EH (cell line): ENCODE data around the gene COL5A1.

Source experiments
- DNase-seq: peaks from one replicate; pipeline ENCODE4 v3.0.0-alpha.2; 2015; ENCODE audit warnings: low read depth

Gene COL5A1

DNA sequence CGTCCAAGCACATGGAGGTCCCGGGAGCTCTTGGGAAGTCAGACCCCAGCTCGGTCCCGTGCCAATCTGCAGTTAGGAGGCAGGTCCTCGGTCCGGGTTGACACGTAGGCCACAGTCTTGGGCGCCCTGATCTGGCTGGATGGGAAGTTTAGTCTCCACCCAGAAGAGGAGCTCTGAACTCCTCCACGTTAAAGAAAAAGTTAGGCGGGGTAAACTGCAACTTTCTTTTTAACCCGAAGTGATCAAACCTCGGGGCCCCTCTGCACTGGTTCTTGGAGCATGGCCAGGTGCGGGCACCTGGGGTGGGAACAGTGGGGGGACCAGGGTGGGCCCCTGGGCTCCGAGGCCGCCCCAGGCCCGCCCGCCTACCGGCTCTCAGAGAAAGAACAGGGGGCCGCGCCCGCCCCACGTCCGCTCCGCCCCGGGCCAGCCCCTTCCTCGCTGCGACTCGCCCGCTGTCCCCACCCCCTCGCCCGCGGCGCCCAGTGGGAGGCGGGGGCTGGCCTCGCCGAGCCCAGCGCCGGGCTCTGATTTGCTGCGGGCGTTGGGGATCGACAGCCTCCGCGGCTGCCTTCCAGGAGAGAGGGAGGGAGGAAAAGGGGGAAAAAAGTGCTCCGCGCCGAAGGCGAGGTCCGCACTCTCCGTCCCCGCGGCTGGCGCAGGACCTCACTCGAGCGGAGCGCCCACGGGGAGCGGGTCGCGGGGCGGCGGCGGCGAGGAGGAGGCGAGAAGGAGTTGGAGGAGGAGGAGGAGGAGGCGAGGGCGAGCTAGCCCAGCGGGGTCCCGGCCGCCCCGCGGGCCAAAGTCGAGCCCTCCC is at the start of gene COL5A1:
TSS of gene COL5A1 (plus strand) at position 631 of the 817 bp plus-strand sequence. CDS start 385 bp downstream, outside the sequence.
- DNase-seq: peak; percentile 96

DNA sequence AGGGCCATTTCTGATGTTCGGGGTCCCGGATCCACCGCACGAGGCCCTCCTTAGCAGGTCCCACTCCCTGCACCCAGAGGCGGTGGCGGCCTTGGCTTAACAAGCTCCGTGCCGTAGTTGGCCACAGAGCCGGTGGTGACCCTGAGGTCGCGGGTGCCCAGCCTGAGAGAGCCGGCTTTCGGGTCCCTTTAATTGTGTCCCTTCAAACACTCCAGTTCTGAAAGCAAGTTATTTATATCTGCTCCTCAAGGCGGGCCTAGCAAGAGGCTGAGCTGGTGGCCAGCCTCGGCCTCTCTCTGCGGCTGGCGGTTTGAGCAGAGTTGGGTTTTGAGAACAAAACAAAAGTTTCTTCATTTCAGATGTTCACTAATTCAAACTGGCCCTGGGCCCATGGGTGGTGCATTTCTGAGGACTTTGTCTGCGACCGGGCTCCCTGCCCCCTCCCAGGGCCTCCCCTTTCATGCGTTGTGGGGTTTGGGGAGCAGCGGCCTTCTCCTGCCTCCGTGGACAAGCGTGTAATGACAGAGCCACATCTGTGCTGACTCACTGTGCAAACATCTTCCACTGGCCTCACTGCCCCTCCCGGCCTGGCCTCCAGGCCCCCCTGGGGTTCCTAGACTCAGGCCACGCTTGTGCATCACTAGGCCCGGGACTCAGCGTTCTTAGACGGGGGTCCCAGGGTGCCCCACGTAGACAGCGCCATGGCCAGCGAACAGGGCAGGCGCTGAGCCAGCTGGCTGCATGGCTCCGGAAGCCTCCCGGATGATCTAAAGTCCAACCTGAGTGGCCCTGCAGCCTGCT is 49.4 kb upstream of the COL5A1 start:
- DNase-seq: peak; percentile 95

DNA sequence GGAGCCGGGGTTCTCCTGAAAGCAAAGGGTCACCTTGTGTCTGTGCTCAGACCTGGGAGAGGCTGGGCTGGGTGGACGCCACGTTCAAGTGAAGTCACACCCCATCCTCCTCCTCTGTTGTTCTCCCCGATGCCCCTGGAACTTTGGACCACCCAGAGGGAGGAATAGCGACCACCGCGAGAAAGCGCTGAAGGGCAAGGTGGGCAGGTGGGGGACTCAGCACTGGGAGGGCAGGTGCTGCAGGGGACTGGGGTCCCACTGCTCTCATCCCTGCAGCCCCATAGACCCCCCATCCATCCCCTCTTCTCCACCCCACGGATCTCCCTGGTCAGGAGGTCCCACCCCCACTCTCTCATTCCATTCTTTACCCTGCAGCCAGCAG is 48.8 kb upstream of the COL5A1 start:
- no peak for DNase-seq

- DNase-seq: no peak
Measured at GRCh38 chr9:134593286-134594077, 48.1 kb upstream of the COL5A1 start.

- DNase-seq: no peak
Measured at GRCh38 chr9:134594078-134594941, 47.3 kb upstream of the COL5A1 start.

GRCh38 chr9:134595014-134595413 is 46.6 kb upstream of the COL5A1 start:
- DNase-seq: no peak

- peak; percentile 21 for DNase-seq
Measured at GRCh38 chr9:134597041-134597913, 44.3 kb upstream of the COL5A1 start.

DNA sequence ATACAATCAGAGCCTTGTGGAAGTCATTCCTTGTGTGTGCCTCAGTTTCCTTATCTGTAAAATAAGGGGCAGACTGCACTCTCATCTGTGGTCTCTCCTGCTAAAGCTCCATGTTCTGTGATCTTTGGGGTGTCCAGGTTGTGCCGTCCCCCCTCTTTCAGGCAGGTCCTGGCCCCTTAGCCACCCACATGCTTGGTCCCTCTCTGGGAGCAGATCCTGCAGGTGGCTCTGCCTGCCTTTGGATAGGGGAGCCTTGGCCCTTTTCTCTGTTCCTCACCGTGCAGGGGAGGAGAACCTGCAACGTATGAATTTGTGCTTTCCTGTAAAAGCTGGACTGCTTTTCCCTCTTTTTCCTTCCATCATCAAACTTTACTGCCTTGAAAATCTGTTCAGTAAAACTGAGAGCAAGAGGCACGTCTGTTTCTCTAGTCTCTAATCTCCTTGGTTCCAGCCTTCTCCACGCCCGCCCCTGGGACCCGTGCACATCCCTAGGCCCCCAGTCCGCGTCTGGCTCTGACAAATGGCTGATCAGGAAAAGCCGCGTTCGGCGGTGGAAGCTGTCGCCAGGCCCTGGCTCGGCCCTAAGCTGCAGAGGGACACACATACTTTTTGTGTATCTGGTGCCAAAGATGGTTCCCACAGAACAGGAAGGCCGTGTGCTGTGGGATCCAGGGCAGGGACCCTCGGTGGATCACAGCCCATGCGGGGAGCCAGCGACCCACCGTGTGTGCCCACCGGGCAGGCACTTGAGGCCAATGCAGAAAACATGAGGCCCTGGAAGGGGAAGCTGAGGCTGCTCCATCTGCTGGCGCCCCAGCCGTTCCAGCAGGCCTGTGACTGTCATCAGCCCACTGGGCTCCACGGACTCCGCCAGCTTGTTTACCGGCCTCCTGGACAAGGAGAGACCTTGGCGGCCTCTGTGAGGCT is 43.4 kb upstream of the COL5A1 start:
- no peak for DNase-seq

DNA sequence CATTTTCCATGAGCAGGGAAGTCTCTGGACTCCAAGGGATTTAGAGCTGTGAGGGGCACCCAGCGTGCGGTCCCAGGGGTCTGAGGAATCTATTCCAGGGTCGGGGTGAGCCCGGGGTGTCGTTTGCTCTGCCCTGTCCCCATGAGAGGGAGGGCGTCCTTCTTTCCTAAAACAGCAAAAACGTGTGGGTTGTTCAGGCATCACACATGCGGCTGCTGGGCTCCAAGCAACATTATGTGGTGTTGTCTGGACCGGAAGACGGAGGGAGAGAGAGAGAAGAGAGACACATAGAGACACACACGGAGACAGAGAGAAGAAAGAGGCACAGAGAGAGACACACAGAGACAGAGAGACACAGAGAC is 42.7 kb upstream of the COL5A1 start:
- no peak for DNase-seq

DNA sequence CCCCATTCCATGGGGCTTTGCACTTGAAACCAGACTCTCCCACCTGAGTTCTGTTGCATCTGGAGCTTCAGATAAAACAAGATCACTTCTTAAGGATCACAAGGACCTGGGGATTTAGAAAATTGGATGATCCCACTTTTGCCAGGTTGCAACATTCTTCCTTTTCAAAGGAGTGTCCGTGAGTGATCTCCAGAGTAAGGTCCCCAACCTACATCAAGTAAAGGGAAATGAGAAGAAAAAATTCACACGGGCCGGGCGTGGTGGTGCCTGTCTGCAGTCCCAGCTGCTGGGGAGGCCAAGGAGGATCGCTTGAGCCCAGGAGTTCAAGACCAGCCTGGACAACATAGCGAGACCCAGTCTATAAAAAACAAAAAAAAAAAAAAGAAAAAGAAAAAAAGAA is 41.2 kb upstream of the COL5A1 start:
- no peak for DNase-seq

GRCh38 chr9:134600836-134601638 is 40.6 kb upstream of the COL5A1 start:
- no peak for DNase-seq

DNA sequence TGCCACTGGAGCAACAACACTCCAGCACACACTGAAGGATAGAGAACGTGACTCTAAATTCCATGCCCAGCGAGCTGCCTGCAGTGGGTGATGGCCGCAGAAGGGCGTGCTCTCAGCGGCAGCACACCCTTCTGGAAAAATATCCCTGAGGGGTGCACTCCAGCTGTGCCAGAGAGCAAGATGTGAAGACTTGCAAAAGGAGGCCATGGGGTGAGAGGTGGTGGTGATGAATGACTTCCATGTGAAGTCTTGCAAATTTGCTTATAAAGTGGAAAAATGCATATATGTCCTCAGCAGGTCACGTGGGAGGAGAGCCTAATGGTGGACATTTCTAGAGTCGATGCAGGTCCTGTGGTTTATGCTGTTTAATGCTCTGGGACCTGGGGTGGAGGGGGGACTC is 39.8 kb upstream of the COL5A1 start:
- DNase-seq: peak; percentile 65

DNA sequence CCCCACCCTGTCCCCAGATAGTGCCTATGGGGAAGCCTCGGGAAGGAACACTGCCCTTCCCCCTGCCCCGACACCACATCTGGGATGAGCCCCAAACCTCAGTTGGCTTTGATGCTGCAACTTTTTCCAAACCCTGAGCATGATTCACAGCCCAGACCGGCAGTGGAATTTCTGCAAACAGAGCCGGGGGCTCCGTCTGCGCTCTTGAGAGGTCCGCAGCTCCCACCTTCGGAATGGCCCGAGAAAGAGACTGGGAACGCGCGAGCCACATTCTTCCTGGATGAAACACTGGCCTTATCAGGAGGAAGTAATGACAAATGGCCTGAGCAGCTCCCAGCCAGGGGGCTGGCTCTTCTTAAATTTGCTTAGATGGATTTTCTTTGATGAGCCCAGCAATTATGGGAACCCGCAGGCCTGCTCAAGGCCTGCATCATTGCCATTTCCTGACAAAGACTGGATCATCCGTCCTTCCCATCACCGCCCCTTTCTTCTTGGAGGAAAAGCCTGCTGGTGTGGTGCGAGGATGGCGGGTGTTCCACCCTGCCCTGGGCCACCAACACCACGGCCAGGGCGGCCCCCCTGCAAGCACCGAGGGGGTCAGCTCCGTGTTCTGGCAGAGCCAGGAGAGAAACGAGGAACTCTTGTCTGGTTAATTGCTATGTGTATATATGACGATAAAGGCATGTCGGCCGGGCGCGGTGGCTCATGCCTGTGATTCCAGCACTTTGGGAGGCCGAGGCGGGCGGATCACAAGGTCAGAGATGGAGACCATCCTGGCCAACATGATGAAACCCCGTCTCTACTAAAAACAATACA is 38.8 kb upstream of the COL5A1 start:
- peak; percentile 100 for DNase-seq

GRCh38 chr9:134604834-134605233 is 36.8 kb upstream of the COL5A1 start:
- no peak for DNase-seq

DNA sequence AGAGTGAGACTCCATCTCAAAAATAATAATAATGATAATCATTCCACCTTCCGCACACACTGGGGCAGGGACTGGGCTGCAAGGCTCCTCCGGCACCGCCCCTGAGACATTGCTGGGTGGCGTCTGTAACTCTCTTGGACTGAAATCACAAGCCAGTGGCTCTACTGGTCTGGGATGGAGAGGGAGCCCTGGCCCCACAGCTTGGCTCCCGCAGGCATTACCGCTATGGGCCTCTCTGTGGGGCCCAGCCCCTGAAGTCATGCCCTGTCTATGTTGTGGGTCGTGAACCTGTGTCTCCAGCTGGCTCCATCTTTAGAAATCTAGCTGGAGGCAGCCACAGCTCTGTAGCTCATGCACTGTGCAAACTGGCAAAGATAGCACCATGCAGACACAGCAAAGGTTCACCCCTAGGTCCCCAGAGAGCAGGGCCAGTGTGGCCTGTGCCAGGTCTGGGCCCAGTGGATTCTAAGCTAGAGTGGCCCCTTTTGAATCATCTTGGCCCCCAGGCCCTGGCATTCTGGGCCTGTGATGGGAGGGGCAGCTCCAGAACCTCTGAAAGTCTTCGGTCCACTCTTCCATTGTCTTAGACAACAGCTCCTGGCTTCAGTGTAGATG is 36.1 kb upstream of the COL5A1 start:
- no peak for DNase-seq

DNA sequence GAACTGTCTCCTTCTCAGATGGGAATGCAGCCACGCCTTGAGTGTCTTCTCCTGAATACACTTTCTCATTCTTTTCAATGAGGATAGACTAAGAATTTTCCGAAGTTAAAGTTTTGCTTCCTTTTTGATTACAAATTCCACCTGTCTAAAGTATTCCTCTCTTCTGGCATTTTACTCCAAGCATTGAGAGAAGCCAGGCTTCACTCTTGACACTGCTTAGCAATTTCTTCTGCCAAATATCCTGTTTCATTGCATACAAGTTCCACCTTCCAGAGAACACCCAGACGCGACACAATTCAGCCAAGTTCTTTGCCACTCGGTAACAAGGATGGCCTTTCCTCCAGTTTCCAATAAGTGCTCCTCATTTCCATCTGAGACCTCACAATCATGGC is 35.6 kb upstream of the COL5A1 start:
- DNase-seq: no peak
